ENCODE data around the gene LPAR1.

Gene LPAR1

DNA sequence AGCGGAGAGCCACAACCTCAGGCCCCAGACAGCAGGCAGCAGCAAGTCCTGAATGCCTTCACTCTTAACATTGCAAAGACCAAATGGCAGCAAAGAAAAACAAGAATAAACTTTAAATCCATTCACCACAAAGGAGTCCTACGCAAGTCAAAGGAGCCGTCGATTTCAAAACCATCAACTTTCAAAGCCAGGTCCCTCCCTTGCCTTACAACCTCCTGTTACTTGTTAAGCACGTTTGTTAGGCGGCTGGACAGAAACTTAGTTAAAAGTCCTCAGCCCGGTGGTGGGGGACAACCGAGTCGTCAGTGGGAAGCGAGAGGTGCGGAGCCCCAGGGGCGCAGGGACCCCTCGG lies 938 bp downstream of the LPAR1 start:
- no peak for DNase-seq

DNA sequence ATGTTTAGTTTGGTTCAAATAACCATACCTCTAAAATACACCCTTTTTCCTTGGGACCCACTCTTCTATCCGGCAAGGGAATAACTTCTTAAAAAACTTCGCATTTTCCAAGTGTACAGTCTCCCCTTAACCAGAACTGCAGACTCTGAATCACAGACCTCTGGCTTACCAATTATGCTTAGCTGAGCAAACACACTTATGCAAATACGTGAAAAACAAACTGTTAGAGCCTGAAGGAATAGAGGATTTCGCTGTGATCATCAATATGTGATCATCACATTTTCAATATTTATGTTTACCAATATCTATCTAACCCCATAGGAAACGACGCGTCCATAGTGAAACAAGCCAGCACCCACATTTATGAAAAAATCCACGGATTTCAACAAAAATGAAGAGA lies 1.3 kb downstream of the LPAR1 start:
- DNase-seq, result no peak

DNA sequence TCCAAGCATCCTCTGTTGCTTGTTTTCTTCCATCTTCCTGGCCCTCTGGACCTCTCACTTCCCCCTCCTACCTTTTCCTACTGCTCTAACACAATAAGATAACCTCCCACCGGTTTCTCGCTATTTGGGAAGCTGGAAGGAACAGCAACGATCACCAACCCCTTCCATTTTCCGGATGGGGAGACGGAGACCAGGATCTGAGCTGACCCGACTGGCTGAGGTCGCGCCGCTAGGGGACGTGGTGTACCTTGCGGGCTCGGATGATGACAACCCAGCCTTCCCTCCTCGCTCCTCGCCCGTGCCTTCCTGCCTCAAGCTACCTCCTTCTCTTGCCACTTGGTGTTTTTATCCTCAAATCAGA lies 1.9 kb downstream of the LPAR1 start:
- no peak for DNase-seq

DNA sequence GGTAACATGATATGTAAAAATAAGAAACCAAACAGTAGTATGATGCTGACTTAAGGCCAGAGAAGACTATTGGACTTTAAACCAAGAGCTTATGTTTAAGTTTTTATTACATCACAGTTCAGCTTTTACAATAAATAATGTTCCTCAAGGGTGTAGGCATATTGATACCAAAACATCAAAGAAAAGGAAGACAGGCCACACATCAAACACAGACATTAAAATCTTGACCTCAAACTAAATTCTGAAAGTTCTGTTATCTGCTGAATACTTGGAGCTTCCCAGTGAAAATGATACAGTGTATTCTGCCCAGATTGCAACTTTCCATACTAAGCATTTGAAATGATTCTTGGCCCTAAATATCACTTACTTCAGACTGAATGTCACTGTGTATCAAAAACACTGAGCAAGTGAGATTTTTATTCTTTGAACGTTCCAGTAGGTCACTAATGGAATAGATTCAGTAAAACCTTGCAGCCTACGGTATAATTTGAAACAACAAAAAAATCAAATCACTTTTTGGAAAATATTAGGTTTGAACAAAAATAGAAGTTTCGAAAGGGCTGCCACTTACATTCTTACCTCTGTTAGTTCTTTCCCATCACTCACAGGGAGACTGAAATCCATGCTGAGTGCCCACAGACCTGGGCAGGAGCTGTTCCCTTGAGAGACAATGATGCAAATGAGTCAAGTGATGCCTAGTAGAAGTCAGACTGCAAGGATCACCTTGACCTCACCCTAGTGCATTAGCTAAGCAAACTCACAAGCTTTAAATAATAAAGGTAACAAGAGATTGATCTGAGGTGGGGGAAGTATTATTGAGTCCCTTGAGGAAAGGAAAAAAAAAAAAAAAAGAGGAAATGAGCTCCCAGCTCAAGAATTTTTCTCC lies 2.5 kb downstream of the LPAR1 start:
- no peak for DNase-seq

DNA sequence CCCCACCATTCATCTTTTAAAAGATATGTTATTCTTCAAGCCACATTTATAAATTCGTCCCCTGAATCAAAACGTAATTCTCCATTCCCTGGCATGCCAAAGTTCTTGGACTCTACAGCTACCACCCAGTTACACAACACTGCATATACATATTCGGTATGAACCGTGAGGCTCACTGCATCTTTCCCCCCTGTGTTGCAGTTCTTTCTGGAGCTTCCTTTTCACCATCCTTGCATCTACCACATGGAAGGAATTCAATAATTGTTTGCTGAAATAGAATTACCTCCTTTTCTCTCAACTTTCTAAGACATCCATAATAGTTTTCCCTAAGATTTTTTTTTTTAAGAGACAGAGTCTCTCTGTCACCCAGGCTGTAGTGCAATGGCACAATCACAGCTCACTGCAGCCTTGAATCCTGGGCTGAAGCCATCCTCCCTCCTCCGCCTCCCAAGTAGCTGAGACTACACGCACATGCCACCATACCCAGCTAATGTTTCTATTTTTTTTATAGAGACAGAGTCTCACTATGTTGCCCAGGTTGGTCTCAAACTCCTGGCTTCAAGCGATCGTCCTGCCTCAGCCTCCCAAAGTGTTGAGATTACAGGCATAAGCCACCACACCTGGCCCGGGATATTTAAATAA lies 3.3 kb downstream of the LPAR1 start:
- DNase-seq, result no peak

DNA sequence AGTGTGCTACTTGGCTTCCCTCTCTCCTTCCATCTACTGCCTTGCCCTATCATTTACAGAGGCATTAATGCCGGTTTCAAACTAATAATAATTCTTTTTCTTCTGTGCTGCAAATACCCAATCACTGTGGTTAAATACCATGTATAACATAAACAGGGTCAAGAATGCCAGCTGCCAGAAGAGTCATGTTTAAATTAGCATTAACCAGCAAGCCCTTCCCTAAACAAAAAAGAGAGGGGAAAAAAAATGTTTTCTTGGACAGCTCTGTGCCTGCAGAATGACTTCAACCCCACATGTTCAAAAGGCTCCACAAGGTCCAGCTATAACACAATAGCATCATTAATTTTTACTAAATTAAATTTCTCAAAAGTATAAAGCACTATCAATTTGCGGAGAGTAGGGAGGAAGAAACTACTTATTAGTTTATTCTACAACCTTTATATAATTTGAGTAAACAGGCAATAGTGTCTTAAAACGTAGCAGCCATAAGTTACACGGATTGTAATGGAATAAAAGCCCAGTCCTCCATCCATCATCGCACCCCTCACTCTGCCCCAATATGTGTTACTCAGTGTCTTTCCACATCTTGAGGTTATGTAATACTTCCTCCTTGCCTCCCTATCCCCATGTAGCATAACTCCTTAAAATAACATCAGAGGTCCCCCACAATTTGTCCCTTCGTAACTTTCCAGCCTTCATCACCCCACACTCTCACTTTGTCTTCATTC lies 3.9 kb downstream of the LPAR1 start:
- DNase-seq, result no peak

DNA sequence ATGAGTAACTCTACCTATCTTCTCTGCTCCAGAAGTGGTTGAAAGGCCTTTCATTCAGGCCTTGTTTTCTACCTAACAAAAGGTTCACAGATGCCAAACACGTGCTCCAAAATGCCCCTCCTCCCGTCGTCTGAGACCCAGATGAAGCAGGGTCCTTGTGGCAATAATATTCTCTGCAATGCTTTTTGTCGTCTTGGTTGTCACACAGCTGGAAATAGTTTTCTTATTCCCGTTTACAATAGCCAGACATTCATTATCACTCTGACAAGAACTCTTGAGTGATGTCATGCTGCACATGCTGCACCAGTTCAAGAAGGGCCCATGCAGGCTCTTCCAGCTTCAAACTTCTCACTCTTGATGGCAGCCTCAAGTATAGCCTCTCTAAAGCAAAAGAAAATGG lies 7.8 kb downstream of the LPAR1 start:
- DNase-seq, result no peak

DNA sequence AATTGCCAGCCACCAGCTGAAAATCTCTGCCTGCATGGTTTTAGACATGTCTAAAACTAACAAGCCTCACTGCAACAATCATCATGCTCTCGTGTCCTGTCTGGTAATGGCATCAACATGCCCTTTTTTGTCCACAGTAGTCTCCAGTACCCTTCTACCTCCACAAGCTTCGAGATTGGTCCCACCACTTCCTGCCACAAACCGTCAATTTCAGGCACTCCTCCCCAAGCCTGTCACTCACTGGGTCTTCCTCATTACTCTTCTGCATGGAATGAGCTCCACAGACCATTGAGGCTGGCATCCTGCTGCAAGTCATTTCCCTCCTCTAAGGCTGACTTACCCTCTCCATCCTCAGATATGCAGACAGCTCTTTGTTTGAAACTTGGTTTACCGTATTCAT lies 9.0 kb downstream of the LPAR1 start:
- DNase-seq, result no peak

DNA sequence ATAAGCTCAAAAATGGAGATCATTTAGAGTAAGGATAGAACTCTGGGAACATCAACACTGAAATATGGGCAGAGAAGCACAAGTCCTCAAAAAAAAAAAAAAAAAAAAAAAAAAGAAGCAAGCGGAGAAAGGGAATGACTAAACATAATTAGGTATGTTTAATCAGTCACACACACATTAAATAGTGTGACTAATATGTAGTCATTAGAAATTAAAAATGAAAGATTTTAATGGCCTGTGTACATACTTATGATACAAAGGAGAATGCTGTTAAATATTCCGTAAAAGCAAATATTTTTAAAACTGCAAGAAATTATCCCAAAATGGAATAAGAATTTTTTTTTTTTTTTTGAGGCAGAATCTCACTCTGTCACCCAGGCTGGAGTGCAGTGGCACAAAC lies 10.5 kb downstream of the LPAR1 start:
- DNase-seq, result no peak

DNA sequence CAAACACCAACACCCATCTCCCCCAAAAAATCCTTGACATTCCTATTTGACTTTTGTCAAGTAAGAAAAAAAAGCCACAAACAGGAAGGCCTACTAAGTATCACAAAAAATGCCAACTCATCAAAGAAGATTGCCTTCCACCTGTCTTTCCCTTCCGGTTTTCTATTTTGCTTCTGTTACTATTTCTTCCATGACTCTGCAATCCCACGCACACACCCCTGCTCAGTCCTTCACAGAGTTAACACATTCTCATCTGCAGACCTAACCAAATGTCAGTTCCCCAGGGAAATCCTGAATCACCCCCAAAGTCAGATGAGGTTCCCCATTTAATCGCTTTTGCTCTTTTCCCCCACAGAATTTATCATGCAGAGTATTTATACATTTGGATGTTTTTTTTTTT lies 15.1 kb downstream of the LPAR1 start:
- DNase-seq, result no peak

DNA sequence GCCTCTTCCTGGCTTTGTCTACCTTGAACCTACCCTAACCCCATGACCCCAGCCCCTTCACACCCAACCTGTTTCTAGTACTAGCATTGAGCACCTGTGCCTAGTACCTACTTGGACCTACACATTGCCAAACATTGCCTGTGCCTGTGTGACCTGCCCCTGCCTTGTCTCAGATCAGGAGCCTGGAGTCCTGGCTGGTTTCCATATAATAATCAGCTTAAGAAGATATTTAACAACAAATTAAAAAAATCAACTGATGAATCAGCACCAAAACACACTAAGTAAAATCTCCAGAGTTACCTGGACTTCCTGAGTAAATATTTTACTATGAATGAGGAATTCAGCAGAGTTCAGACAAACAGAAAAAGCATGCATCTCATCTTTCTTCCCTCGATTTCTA lies 17.7 kb downstream of the LPAR1 start:
- no peak for DNase-seq

DNA sequence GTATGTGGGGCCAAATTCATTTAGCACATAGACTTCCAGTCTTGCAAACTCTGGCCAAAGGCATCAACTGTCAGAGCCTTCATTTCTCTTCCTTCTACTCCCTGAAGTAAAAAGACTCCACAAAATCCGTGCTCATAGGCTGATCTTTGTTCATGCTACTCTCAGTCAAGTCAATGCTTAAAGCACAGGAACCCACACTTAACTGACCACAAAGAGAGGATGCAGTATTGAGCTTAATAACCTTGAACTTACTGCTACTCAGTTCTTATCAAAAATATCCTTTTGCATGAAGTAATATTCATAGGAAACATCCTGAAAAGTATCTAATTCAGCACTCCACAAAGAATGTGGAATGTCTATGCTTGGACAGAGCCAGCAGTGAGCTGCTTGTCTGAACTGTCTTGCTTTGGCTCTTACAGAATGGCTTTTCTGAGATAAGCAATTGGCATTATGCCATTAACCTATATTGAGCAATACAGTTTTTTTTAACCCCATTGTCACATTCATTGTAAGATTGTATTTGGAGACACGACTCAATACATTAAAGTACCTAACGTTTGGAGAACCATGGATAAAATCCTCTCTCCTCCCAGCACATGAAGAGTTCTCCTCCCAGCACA lies 21.7 kb downstream of the LPAR1 start:
- no peak for DNase-seq

DNA sequence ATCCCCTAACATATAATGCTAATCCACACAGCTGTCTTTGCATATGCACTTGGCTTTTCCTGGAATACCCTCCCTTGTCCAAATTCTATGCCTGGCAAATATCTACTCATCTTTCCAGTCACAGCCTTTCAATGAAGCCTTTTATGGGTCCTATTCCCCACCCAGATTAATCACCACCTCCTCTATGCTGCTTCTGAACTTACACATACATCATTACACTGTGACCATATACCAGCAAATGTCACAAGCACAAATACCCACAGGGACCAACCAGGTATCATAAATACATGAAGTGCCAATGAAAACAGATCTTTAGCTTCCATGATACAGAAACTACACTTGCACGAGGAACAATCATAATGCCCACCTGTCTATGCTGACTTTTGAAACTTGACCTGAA lies 22.3 kb downstream of the LPAR1 start:
- no peak for DNase-seq

DNA sequence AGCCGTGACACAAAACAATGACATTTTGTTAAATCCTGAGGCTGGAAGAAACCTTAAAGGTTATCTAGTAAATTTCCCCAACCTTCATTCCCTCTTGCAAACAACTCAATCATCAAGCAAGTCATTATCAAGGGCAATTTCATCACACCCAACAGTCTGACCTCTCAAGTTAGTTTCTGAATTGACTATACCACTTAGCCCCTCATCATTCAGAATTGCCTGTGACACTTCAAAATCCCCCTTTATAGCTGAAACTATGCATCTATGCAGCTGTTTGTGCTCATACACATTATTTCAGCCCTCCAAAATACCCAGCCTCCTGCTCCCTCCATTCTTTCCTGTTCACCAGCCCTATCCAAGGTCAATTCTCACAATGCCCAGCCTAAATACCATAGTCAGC lies 24.6 kb downstream of the LPAR1 start:
- DNase-seq, result no peak

DNA sequence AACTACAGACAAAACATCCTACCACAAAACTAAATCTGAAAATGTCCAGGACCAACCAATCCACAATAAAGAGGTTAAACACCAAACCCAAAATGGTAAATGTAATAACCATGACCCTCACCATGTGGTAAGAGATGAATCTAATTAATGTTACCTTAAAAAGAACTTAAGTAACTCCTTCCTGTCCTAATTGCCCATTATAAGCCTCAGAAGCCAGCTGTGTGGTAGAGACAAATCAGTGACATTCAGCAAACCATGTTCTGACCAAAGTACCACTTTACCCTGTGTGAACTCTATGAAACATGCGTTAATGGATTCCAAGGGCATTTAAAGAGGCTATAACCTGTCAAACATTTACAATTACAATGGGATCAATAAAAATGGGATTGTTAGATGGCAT lies 25.0 kb downstream of the LPAR1 start:
- no peak for DNase-seq

DNA sequence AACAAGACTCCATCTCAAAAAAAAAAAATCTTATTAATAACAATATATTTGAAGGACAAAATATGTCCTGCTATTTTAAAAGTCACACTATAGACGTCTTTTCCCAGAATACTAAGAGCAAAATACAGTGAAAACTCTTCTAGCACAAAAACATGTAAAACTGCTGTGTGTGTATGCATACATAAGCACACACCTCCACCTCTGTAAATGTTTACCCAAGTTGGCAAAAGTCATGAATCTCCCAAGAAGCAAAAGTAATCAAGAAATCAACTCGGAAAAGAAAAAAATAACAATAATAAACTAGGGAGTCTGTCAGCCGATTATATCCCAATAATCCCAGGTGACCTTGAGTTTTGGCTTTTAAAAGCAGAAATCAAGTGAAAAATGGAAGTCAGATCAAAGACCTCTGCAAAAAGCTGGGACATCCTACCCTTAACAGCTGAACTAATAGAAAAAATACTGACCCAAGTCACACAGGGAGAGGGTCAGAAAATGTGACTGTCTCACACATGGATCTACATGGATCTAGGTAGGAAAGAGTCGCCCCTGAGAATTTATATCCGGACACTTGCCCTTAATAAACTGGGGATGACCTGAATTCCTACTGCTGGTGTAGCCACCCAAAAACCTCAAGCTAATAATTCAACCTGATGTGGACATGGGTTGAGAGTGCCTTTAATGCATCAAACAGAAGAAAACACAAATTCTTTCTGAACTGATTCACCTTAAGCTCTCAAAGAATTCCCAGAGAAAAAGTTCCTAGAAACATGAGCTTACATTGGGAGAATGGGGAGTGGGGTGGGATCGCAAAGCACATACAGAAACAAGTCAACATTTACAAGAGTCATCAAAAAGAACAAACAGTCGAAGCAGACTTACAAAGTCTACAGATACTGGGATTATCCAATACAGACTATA lies 29.9 kb downstream of the LPAR1 start:
- no peak for DNase-seq

DNA sequence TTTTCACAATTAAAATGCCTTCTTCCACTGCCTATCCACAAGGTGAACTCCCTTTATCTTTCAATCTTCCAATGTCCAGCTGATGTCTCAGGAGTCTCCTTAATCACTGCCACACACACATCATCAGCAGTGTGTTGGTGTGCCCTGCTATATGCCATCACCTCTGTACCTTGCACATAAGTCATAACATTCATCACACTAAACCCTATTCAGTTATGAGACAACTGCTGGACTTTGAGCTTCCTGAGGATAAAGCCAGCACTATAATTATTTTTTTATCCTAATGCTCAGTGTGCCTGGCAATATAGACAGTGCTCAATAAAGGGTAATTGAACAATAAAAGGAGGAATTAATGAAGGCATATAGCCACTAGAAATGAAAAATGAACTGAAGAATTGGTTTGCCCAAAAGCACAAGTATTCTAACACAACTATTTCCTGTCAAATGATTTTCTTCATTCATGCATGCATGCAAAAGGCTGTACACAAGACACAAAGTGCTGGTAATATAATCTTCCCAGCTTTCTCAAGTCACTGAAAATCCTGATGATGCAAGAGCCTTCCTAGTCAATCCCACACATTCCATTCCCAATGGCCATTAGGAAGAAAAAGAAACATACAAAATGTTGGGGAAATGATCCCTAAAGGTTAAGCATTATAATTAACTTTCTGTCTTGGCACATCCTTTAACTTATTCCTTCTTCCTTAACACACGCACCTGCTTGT lies 32.4 kb downstream of the LPAR1 start:
- DNase-seq, result no peak

DNA sequence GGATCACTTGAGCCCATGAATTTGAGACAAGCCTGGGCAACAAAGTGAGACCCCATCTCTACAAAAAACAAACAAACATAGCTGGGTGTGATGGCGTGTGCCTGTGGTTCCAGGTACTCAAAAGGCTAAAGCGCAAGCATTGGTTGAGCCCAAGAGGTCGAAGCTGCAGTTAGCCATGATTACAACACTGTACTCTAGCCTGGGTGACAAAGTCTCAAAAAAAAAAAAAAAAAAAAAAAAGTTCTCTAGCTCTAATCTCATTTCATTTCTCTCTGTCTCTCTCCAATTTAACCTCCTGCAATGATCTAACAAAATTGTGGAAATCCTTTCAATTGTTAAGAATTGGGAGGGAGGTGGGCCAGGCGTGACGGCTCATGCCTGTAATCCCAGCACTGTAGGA lies 33.3 kb downstream of the LPAR1 start:
- DNase-seq, result no peak

DNA sequence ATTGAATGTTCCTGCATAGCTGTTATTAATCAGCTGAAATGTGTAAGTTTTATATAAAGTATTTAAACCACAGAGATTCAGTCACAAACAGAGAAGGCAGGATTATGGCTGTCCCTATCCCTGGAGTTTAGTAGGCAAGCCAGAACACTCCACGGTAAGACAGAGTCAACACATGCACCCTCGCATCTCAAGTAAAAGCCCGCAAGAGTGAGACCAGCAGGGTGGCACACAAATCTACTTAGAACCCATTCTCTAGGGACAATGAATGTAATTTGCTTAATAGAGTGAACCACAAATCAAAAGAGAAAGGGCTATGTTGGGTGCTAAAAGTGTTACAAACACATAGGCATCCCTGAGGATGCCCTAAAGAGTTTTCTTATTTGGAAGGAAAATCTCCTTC lies 35.1 kb downstream of the LPAR1 start:
- DNase-seq, result no peak

DNA sequence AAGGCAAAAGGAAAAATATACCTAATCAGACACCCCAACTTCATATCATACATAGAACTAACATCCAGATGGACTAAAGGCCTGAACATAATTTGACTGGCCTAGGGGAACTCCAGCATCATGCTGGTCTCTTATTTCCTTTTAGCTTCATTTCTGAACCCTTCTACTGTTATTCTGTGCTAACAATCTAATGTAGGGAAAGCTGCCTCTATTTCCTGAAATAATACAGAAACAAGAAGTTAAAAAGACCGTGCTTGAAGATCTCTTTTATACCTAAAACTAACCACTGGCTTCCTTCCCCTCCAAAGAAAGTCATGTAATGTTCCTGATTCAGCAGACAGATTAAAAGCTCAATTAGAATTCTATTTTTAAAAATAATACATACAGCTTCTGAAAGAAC lies 36.7 kb downstream of the LPAR1 start:
- DNase-seq, result no peak

DNA sequence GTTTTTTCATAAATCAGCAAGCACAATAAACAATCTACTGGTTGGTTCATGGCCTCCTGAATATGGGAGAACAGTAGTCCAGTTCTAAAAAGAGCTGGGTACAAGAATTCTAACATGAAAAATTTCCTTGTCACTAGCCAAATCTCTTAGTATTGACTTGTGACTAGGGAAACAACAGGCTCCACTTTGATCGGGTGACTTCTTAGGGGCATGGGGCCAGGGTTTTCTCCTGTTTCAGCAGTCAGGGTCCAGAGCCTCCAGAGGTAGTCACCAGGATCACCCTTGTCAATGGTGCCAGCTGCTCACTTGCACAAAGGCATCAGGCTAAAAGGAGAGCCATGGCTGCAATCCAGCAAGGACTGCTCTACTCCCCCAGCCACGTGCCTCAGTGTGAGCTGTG lies 38.1 kb downstream of the LPAR1 start:
- no peak for DNase-seq

DNA sequence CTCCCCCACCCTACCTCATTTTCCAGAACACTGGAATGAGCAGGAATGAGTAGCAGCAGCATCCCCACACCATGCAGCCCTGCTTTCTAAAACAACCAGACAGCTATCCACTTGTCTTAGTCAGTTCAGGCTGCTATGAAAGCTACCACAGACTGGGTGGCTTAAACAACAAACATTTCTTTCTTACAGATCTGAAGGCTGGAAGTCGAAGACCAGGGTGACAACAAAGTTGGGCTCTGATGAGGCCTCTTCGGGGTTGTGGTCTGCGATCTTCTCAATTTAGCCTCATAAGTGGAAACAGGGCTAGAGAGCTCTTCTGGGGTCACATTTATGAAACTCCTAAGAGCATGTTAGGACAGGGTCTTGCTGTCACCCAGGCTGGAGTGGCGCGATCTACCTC lies 38.9 kb downstream of the LPAR1 start:
- DNase-seq, result no peak
